ENCODE results near the gene POLR1A.
A peak's percentile ranks its signal among the peaks of the same experiment; 100 is the strongest.

POLR1A gene

DNA sequence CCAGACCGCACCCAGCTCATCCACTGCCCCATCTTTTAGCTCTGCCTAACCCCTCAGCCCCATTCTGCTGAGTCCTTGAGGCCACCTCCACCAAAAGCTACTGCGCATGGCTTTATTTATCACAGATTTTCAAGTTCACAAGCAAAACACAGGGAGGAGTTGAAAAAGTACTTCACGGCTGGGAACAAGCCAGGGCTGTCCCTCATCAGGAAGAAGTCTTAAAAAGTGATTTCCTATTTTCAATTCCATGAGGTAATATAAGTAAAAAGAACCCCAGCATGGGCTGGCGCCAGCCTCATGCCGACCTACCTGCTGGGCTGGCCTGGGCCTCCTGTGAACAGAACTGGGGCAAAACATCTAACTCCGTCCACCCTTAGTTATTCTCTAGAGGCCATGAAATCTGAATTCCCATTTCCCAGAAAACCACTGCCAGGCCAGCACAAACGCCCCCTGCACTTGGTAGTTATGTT lies 69.0 kb downstream of the POLR1A start:
- FAIRE-seq = peak; percentile 21

DNA sequence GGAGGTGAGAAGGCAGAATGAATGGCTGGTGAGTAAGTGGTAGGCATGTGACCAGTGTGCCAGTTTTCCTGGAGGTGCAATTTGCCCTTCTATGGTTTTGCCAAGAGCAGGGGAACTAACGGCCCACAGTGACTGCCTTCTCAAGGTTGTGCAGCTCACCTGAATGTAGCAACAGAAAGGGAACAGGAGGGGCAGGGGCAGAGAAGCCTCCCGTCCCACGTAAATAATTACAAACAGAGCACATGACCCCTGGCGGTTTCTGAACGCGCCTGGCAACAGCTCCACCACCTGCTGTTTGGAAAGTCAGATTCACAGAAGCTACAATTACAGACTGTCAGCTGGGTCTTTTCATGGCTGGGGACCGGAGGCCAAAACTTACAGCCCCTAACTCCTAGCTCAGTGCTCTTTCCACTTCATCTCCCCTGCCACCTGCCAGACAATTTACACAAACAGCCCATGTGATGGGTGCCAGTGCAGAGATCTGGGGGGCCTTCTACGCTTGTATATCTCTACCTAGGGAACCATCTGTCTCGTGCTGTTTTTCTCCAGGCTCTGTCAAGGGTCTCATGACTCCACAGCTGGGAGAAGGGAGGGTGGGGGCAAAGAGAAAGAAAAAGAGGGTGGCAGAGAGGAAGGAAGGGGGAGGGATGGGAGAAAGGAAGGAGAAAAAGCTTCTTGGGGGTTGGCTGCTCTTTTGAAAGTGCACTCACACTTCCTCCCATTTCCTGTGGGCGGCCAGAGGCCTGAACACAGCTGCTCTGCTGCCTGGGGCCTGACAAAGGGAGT lies 69.6 kb downstream of the POLR1A start:
- FAIRE-seq = peak; percentile 93

DNA sequence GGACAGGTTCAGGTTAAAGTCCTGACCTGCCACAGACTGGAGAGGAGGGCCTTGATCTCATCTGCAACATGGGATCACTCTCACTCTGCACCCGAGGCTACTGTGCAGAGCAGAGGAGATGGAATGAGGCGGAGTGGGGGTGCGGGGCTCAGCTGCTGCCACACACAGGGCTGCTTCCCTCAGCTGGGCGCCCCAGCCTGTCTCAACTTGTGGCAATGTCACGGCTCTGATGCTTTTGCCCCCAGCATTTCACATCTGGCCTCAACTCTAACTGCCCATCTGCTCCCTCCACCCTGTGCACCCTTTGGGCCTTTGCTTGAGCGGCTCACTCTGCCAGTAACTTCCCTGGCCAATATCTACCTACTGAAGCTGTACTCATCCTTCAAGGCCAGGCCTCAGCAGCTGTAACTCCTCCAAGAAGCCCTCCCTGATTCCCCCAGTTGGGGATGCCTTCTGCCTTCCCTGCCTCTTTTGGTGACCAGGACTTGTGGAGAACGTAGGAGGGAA lies 70.3 kb downstream of the POLR1A start:
- no peak for FAIRE-seq

DNA sequence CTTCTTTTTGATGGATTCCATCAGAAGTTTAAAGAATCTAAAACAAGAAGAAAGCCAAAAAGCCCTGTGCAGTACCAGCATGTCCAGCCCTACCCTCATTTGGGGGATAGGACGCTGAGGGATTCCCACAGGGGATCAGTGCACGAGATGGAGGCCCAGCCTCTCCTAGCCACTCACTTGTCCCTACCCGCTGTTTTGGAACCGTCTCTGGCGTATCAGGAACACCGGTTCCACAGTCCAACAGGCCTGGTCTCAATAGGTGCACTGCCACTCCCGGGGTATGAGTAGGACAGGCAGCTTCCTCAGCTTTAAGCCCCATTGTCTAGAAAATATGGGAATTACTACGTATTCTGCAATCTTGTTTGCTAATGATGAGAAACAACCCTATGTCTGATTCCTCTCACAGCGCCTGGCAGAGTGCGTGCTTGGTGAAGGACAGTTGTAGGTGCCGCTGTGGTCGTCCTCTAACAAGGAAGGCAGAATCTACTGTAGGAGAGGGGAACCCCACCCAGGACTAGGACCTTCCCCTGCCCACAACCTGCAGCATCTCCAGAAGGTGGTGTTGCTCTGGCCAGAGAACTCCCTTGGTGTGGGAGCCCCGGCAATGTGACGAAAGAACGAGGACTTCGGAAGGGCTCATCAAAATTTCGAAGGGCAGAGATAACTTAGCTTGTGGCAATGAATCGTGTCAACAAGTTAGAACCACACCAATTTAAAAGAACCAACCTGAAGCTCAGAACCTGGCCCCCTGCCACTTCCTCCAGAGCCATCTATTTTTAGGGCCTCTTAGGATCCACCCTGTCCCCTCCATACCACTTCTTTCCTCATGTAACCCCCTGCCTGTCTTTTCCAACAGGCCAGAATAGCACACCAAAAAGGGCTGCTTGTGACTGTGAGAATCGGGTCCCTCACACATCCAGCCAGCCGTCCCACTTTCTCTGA lies 71.7 kb downstream of the POLR1A start:
- FAIRE-seq = no peak

GRCh38 chr2:86032861-86033595 lies 72.7 kb downstream of the POLR1A start:
- no peak for FAIRE-seq

- FAIRE-seq = no peak
Measured at GRCh38 chr2:86031606-86032005, 74.1 kb downstream of the POLR1A start.

- FAIRE-seq = no peak
Measured at GRCh38 chr2:86031151-86031550, 74.5 kb downstream of the POLR1A start.

DNA sequence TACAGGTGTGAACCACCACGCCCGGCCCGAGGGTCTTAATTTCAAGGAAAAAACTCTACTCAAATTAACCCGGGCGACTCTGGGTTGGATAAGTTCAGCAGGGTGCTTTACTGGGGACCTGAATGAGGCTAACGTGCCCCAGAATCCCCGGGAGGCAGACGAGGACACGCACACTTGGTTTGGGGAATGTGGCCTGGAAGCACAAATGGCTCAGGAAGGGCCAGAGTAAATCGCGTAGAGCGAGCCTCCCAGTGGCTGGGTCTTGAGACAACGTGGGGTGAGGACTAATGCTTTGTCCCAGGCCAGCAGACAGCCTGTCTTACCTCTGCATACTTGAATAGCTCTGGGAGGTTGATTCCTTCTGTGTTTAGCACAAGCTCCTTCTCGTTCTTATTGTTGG lies 75.8 kb downstream of the POLR1A start:
- FAIRE-seq = no peak

GRCh38 chr2:86028766-86029381 lies 76.8 kb downstream of the POLR1A start:
- FAIRE-seq = no peak

GRCh38 chr2:86027922-86028765 lies 77.5 kb downstream of the POLR1A start:
- FAIRE-seq = no peak

GRCh38 chr2:86027196-86027921 lies 78.3 kb downstream of the POLR1A start:
- no peak for FAIRE-seq

- no peak for FAIRE-seq
Measured at GRCh38 chr2:86026744-86027065, 79.0 kb downstream of the POLR1A start.

DNA sequence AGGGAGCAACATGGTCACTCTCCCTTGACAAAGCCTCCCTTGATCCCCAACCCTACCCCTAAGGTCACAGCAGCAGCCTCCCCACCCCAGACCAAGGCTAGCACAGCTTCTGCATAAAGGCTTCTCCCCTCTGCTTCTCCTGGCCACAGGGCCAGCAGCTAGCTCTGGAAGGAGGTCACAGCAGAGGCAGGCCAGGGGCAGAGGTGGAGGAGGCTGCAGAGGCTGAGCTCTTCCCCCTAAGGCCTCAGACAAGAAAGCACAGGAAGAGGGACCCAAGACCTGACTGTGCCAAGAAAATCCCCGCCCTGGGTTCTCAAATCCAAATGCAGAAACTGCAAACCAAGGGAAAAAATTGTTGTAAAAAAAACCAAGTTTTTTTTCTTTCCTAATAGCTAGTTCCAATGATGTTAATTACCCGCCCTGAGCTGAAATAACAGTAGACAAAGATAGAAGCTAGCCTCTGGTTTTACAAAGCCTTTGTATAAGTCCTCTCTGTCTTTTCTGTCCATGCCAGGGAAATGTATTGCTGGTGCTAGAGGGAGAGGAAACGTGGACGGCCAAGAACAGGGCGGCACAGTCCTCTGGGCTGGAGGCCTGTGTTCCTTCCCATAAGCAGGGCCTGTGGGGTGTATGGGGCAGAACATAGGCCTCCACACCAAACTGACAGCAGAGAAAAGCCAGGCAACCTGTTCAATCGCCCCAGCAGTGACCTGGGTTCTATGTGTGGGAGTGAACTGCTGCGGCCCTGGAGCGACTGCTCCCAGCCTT lies 79.5 kb downstream of the POLR1A start:
- FAIRE-seq = no peak

- no peak for FAIRE-seq
Measured at GRCh38 chr2:86025229-86025820, 80.4 kb downstream of the POLR1A start.

DNA sequence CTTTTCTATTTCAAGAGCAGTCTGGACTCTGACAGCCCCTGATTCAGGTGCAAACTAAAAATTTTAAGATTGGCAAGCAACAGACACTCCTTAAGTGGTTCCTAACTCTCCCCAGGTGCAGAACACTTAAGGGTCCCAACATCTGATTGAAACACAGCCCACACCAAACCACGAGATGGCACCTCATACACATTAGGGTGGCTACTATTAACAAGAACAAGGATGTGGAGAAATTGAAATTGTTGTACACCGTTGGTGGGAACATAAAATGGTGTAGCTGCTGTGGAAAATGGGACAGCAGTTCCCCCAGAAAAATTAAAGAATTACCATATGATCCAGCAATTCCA lies 82.3 kb downstream of the POLR1A start:
- FAIRE-seq = no peak

GRCh38 chr2:86022661-86023365 lies 82.9 kb downstream of the POLR1A start:
- FAIRE-seq = no peak

GRCh38 chr2:86021396-86022378 lies 84.0 kb downstream of the POLR1A start:
- FAIRE-seq = no peak

DNA sequence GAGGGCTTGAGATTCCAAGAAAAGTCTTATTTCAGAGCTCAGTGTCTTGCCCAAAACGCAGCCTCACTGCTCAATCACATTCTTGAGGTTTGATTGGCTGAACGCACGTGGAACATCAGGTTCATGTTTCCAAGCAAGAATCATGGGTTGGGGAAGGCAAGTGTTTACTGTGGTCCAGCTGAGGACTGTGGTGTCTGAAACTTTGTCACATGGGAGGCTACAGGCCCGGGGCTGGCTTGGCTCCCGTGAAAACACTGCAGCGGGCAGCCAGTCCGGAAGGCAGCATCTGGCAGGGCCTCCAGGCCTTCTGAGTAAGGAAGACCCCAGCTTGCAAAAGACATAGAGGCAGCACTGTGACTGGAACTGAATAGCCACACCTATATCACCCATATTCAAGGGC lies 84.7 kb downstream of the POLR1A start:
- no peak for FAIRE-seq

All from islet of Langerhans (tissue), 1 donor.